ENCODE measurements around the gene UNC5B. TPM values are rescaled to one million over a fixed set of nuclear protein-coding genes. Genes with fewer than 3 reads are reported as not detected.

UNC5B gene
- total RNA-seq, 4 donors from 2014 or later: 3.4 to 5.2 (median 3.9) TPM

DNA sequence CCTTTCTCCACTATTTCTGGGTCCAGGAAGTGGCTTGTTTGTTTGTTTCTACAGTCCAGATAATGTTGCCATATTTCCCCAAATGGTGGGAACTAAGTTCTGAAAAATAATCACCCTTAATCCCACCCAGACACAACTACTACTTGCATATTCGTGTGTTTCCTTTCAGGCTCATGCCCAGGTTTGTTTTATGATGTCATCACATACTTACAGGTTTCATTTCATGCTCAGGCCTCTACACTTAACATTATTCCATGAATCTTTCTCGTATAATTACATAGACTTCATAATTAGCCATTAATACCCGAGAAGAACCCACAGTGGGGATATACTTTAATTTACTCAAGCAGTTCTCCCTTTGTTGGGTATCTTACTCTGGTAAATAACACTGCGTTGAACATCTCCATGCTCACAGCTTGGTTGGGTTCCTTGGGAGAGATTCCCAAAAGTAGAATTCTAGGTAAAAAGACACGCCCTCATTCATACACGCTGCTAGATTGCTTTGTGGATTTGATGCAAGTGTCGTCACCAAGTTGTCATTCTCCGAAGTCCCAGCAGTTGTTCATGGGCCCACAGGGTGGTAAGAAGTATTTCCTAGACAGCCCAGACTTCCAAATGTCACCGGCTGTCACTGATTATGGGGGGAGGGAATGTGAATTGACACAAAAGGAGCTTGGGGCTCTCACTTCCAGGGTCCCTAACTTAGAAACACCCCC lies 42.6 kb downstream of the UNC5B start:
- ATAC-seq (ENCODE audit: low FRiP score): no peak
- TF ChIP-seq, protein P1, sequence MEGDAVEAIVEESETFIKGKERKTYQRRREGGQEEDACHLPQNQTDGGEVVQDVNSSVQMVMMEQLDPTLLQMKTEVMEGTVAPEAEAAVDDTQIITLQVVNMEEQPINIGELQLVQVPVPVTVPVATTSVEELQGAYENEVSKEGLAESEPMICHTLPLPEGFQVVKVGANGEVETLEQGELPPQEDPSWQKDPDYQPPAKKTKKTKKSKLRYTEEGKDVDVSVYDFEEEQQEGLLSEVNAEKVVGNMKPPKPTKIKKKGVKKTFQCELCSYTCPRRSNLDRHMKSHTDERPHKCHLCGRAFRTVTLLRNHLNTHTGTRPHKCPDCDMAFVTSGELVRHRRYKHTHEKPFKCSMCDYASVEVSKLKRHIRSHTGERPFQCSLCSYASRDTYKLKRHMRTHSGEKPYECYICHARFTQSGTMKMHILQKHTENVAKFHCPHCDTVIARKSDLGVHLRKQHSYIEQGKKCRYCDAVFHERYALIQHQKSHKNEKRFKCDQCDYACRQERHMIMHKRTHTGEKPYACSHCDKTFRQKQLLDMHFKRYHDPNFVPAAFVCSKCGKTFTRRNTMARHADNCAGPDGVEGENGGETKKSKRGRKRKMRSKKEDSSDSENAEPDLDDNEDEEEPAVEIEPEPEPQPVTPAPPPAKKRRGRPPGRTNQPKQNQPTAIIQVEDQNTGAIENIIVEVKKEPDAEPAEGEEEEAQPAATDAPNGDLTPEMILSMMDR (IDR thresholded peaks at IDR 0.05): no peak

DNA sequence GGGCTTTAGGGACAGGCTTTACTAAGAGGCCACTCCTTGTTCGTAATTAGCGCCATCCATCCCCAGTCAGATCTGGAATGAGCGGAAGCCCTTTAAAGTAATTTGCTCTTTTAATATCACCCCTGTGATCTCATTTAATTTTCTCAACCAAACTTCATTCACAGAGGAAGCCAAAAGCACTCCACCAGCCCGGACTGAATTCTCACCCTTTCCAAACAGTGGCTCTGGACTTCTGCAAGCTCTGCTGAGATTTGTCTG lies 43.1 kb downstream of the UNC5B start:
- TF ChIP-seq, protein P1 (IDR thresholded peaks at IDR 0.05): no peak
- no peak for DNase-seq (ENCODE audit: low spot score)
- ATAC-seq (ENCODE audit: low FRiP score): no peak

More for the DNA sequence above, 42.6 kb downstream of the UNC5B start:
- DNase-seq (ENCODE audit: low spot score): no peak

DNA sequence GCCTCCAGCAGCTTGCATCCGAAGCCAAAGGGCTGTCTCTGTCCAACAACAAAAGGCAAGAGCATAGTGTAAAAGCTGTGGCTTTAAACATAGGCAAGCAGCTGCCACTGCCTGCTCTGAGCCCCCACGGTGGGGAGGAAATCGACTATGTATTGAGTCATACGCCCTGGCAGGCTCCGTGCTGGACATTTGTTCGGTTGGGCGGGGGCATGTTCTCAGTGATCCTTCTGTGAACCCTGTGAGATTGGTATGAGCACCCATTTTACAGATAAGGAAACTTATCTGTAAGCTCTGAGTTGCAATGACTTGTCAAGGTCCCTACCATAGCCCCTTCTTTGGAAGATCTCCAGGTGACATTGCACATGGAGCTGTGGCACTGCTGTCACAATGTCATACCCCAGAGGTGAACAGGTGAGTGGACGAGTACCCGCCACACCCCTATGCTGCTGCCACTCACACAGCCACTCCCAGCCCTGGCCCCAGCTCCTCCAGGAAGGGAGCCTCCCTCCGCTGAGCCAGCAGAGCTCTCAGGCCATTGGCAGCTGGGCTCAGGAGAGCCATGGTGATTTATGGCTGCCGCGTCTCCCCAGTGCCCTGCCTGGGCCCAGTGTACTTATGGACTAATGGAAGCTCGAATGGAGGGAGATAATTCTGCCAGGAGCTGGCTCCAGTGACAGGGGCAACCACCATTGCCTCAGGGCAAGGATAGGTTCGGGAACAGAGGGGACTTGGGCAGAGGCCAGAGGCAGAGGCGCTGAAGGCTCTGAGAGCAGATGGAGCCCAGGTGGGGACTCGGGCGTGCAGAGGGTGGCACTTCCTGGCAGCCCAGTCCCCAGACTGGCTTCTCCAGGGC lies 43.7 kb downstream of the UNC5B start:
- TF ChIP-seq, protein P1 (IDR thresholded peaks at IDR 0.05): no peak
- ATAC-seq (ENCODE audit: low FRiP score) (no peak), DNase-seq (ENCODE audit: low spot score) (no peak)

DNA sequence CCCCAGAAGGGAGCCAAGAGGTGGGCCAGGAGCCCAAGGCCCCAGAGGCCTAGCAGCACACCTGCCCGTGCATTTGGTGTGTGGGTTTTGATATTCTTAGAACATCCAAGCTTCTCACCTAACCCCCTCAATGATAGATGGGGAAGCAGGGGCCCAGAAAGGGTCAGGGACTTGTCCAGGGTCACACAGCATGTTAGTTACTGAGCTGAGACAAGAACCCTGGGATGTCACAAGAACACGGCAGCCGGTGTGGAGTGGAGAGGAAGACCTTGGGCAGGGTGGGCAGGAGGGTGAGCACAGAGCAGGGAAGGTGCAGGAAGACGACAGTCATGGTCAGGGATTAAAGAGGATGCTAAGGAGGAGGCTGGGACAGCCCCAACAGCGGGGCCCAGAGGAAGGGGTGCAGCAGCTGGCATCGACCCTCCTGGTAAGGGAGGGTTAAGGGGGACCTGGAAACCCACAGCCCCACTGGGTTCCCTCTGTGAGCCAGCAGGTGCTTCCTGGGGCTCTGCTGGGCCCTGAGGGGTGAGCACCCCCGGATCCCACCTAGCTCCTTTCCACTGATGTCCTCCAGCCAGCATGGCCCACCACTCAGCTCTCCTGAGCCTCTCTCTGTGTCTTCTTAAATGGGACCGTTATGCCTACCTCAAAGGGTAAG lies 44.4 kb downstream of the UNC5B start:
- DNase-seq (ENCODE audit: low spot score) (no peak), ATAC-seq (ENCODE audit: low FRiP score) (no peak)
- TF ChIP-seq, protein P1 (IDR thresholded peaks at IDR 0.05): no peak

DNA sequence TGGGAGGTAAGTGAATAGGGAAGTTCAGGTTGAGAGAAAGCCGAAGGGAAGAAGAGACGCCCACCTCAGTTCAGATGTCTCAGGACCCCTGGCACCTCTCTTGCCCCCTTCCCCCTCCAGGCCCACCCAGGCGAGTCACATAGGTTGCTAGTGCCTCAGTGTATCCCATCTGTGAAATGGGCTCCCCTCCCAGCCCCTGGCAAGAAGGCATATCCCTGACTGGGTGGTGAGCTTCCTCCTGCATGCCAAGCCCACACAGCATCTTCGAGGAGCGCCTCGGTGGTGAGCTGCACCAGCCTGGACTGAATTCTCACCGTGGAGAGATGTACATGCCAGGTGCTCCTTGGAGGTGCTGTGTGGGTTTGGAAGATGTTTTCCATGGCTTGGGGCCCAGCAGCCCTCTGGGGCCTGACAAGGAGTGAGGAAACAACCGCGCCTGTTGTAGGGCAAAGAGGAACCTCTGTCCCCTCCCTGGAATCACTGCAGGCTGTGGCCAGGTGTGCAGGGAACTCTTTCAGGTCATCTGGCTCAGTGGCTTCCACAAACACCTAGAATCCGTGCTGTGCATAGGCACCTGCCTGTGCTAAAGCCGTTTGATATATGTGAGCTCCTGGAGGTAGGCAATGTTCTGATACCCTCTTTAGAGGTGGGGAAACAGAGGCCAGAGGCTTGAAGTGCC lies 45.1 kb downstream of the UNC5B start:
- ATAC-seq (ENCODE audit: low FRiP score): no peak
- TF ChIP-seq, protein P1 (IDR thresholded peaks at IDR 0.05): no peak

DNA sequence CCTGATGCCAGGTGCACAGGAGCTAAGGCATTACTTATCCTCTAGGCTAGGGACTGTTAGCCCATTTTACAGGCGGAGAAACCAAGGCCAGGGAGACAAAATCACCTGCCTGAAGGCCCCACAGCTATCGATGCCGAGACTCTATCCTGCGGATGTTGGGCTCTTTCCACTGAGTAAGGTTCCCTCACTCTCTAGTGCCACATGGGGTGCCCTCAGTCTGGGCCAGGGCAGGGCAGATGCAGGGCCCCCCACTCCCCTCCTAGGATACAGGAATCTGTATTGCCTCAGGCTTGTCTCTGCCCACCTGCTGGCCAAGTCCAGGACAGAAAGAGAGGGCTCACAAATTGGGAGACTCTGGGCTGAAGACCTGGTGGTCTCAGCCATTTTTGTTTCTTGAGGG lies 45.7 kb downstream of the UNC5B start:
- DNase-seq (ENCODE audit: low spot score) (no peak), ATAC-seq (ENCODE audit: low FRiP score) (no peak)
- TF ChIP-seq, protein P1 (IDR thresholded peaks at IDR 0.05): no peak

More for the DNA sequence above, 45.1 kb downstream of the UNC5B start:
- DNase-seq (ENCODE audit: low spot score): no peak

Measured in omental fat pad (tissue), 4 donors.